A549 (cell line): ENCODE measurements around the gene RUNX1. TPM values are rescaled to one million over a fixed set of nuclear protein-coding genes. Genes with fewer than 3 reads are reported as not detected.
A peak's percentile ranks its signal among the peaks of the same experiment; 100 is the strongest.

Experiments used
- ATAC-seq, 2 experiments: fragments of 200-7000 bp in 1 of 2; fragments of >200 bp in 1 of 2; cut with Nextera tagmentation in 1 of 2; cut with Tn5 transposase in 1 of 2; 3 replicates each; pipeline versions ENCODE4 v1.8.0 to v1.9.1; 2018 to 2020; ENCODE audit warnings: mild to moderate bottlenecking in 1 of 2, moderate library complexity in 1 of 2
- CTCF ChIA-PET: fragments of 300-600 bp; sonication (Branson Sonifier 250); formaldehyde crosslinking; extraction: SDS; loops from one replicate; lab custom pipeline; 2021; ENCODE audit warnings: antibody characterized with exemption, inconsistent platforms; lab: Yijun Ruan, JAX
- POLR2A ChIA-PET: fragments of 350-600 bp; formaldehyde crosslinking; extraction: SDS; loops from one replicate; lab custom pipeline; 2021; ENCODE audit warnings: antibody characterized with exemption, inconsistent platforms; lab: Yijun Ruan, JAX
- DNase-seq, 2 experiments: peaks; one replicate each; pipeline versions ENCODE4 v3.0.0 to v3.0.0-alpha.2; 2011 to 2016; ENCODE audit warnings: low read depth in 1 of 2, low spot score in 1 of 2
- FAIRE-seq: peaks from 2 replicates; lab custom pipeline; 2011; peaks lifted over from hg19 to GRCh38; lab: Jason Lieb, UNC
- H3K27ac ChIP-seq, 2 experiments: fragments of >200 bp; sonication (Bioruptor Twin); formaldehyde crosslinking; 3 replicates each; pipeline ENCODE4 v1.5.1; 2016 to 2017
- H3K4me1 ChIP-seq: fragments of >200 bp; sonication (Bioruptor Twin); formaldehyde crosslinking; 3 replicates; pipeline ENCODE4 v1.6.1; 2016
- H3K4me2 ChIP-seq: fragments of >200 bp; sonication (Bioruptor Twin); formaldehyde crosslinking; 3 replicates; pipeline ENCODE4 v1.6.1; 2016
- H3K4me3 ChIP-seq: fragments of >200 bp; sonication (Bioruptor Twin); formaldehyde crosslinking; 3 replicates; pipeline ENCODE4 v1.5.1; 2016
- H3K9me3 ChIP-seq: fragments of >200 bp; sonication (Bioruptor Twin); formaldehyde crosslinking; 3 replicates; pipeline ENCODE4 v1.6.1; 2016
- ATOH8 ChIP-seq: fragments of 250-450 bp; sonication (Bioruptor Pico); IDR thresholded peaks from 2 replicates; pipeline ENCODE4 v1.5.0; 2020; ENCODE audit warnings: low read depth, mild to moderate bottlenecking, moderate library complexity
- BHLHE40 ChIP-seq: IDR thresholded peaks from 2 replicates; pipeline ENCODE4 v1.6.1; 2012; ENCODE audit warnings: low read depth, low read length, inconsistent platforms
- CBX2 ChIP-seq: fragments of 200-600 bp; sonication (generic); IDR thresholded peaks from 2 replicates; pipeline ENCODE4 v1.6.1; 2016; ENCODE audit warnings: low read depth, mild to moderate bottlenecking, borderline replicate concordance
- CTCF ChIP-seq: fragments of >200 bp; sonication (Bioruptor Twin); formaldehyde crosslinking; IDR thresholded peaks from 3 replicates; pipeline ENCODE4 v1.5.1; 2016
- ELK1 ChIP-seq: fragments of 150-350 bp; IDR thresholded peaks from 2 replicates; pipeline ENCODE4 v1.6.1; 2014; ENCODE audit warnings: low read depth, mild to moderate bottlenecking, low read length
- ESRRA ChIP-seq: fragments of 150-350 bp; IDR thresholded peaks from 2 replicates; pipeline ENCODE4 v1.6.1; 2014; ENCODE audit warnings: mild to moderate bottlenecking, low read length, borderline replicate concordance
- GATA3 ChIP-seq: IDR thresholded peaks from 2 replicates; pipeline ENCODE4 v1.6.1; 2012; ENCODE audit warnings: borderline replicate concordance
- HOXA7 ChIP-seq: fragments of 250-450 bp; sonication (Bioruptor Pico); IDR thresholded peaks from 2 replicates; pipeline ENCODE4 v1.5.0; 2020; ENCODE audit warnings: mild to moderate bottlenecking, moderate library complexity
- JUN ChIP-seq, 2 experiments: fragments of >200 bp; sonication (Bioruptor Twin); formaldehyde crosslinking; IDR thresholded peaks; 2 replicates in 1 of 2; 3 replicates in 1 of 2; pipeline ENCODE4 v1.6.1; 2016 to 2017
- KDM1A ChIP-seq: fragments of 200-600 bp; sonication (generic); IDR thresholded peaks from 2 replicates; pipeline ENCODE4 v1.6.1; 2016; ENCODE audit warnings: low read depth, mild to moderate bottlenecking
- KDM5A ChIP-seq: fragments of 200-600 bp; sonication (generic); IDR thresholded peaks from 2 replicates; pipeline ENCODE4 v1.6.1; 2016; ENCODE audit warnings: antibody characterized with exemption, mild to moderate bottlenecking
- MAX ChIP-seq: IDR thresholded peaks from 2 replicates; pipeline ENCODE4 v1.6.1; 2012
- POLR2A ChIP-seq: IDR thresholded peaks from 2 replicates; pipeline ENCODE4 v1.6.1; 2012; ENCODE audit warnings: mild to moderate bottlenecking, low read length
- RARB ChIP-seq: fragments of 250-450 bp; sonication (Bioruptor Pico); IDR thresholded peaks from 2 replicates; pipeline ENCODE4 v1.8.0; 2021; ENCODE audit warnings: mild to moderate bottlenecking, moderate library complexity
- RFX5 ChIP-seq: fragments of 450-650 bp; IDR thresholded peaks from 2 replicates; pipeline ENCODE4 v1.7.1; 2014; ENCODE audit warnings: antibody characterized with exemption, mild to moderate bottlenecking, moderate library complexity
- TFCP2L1 ChIP-seq: fragments of 250-450 bp; sonication (Bioruptor Pico); IDR thresholded peaks from 2 replicates; pipeline ENCODE4 v1.5.0; 2021; ENCODE audit warnings: mild to moderate bottlenecking
- ZC3H11A ChIP-seq: fragments of 450-650 bp; IDR thresholded peaks from 2 replicates; pipeline ENCODE4 v1.6.1; 2014; ENCODE audit warnings: antibody characterized with exemption, mild to moderate bottlenecking
- ZNF302 ChIP-seq: fragments of 250-450 bp; sonication (Bioruptor Pico); IDR thresholded peaks from 2 replicates; pipeline ENCODE4 v1.9.0; 2021; ENCODE audit warnings: inconsistent platforms, mild to moderate bottlenecking, moderate library complexity
- WGBS: methylation state at CpG from one replicate; pipeline ENCODE4 v1.1.6; 2017; ENCODE audit errors: missing lambda C conversion rate; 5-methylcytosine and 5-hydroxymethylcytosine counted together
- polyA plus RNA-seq, 4 experiments: library from polyadenylated mRNA; depleted of rRNA in 3 of 4; stranded (reverse); fragments of >200 nt; fragmentation: RNase III in 1 of 4; extraction: RNeasy Plus Mini Kit Qiagen cat#74134 plus additional on column Dnase treatment in 1 of 4; gene quantifications; 2 replicates in 3 of 4; 3 replicates in 1 of 4; pipeline ENCODE4 v1.2.3, GENCODE V29; 2011 to 2017

Gene RUNX1
- polyA plus RNA-seq, 2 of the 4 experiments (the other 2 are of a cell fraction) = 5.5 TPM

- Histone ChIP-seq H3K27ac (peak overlapping the region; percentile 28 to 56; a peak in 2 of 6 replicates), H3K9me3 (no peaks in the 10 kb centered on the region), H3K4me3 (no peak overlapping the region), H3K4me1 (peaks cover 18% of the 10 kb centered on the region), H3K4me2 (peak overlapping the region; percentile 49)
- DNase-seq (no peak), ATAC-seq (no peak), FAIRE-seq (no peak)
- WGBS = 6% methylated on average over 2 of the region's 2 CpGs
- POLR2A ChIA-PET = no interaction called here
- CTCF ChIA-PET = interaction anchor here (0.7 kb wide), 1 partner anchor 109 kb away, joined by 3 read pairs; no protein-coding TSS in a partner anchor
- TF ChIP-seq ATOH8 (CRISPR knock-in tag) (no peak), ZNF302 (CRISPR knock-in tag) (no peak), CTCF (no peak), MAX (no peak), CBX2 (no peak), ESRRA (no peak), BHLHE40 (no peak), GATA3 (no peak), RARB (CRISPR knock-in tag) (no peak), HOXA7 (CRISPR knock-in tag) (no peak), JUN (IDR thresholded peaks at IDR 0.05) (no peak), ZC3H11A (no peak), RFX5 (no peak), POLR2A (no peak), KDM1A (no peak)
Measured at GRCh38 chr21:34938089-34938764, 110.9 kb downstream of the RUNX1 start.

GRCh38 chr21:34936883-34937563 is 112.1 kb downstream of the RUNX1 start:
- H3K4me1 ChIP-seq = peaks cover 18% of the 10 kb centered on the region
- H3K4me3 ChIP-seq = no peak overlapping the region
- FAIRE-seq = no peak
- no peak for DNase-seq
- H3K27ac ChIP-seq = no peak overlapping the region
- ChIA-PET POLR2A (no interaction called here), CTCF (interaction anchor here (0.6 to 0.7 kb wide), 2 partner anchors 110 to 437 kb away, joined by 3 read pairs; no protein-coding TSS in a partner anchor)
- TF ChIP-seq KDM1A = no peak
- no peak for TF ChIP-seq ELK1
- no peak for TF ChIP-seq POLR2A
- WGBS = 59% methylated on average over 4 of the region's 4 CpGs
- peak overlapping the region; percentile 49; the same call in 2 of the 3 replicates for H3K4me2 ChIP-seq
- ATAC-seq = no peak
- H3K9me3 ChIP-seq = no peaks in the 10 kb centered on the region

- WGBS = 65% methylated on average over 11 of the region's 11 CpGs
- H3K4me1 ChIP-seq = peaks cover 18% of the 10 kb centered on the region
- no peaks in the 10 kb centered on the region for H3K9me3 ChIP-seq
- CTCF ChIA-PET = no interaction called here
- H3K27ac ChIP-seq = no peak overlapping the region
- DNase-seq = no peak
- FAIRE-seq = no peak
- TF ChIP-seq KDM5A (no peak), TFCP2L1 (CRISPR knock-in tag) (no peak)
- POLR2A ChIA-PET = no interaction called here
- no peak overlapping the region for H3K4me3 ChIP-seq
- ATAC-seq = no peak
- no peak overlapping the region for H3K4me2 ChIP-seq
Measured at GRCh38 chr21:34936371-34936789, 112.7 kb downstream of the RUNX1 start.
